Body of pancreas (tissue), 4 donors: ENCODE data around the gene SERPINE1.

Source experiments
- POLR2A ChIP-seq, 3 donors: fragments of 450-650 bp; IDR thresholded peaks; one replicate each; pipeline ENCODE4 v1.6.1; 2016; ENCODE audit warnings: antibody characterized with exemption in 3 of 3, mild to moderate bottlenecking in 2 of 3
- TF ChIP-seq, protein P1 (sequence below), 7 experiments: fragments of 450-650 bp in 4 of 7; fragments of 200-600 bp in 3 of 7; sonication (generic) in 3 of 7; IDR thresholded peaks; one replicate each; pipeline ENCODE4 v1.5.1; 2016 to 2019; ENCODE audit warnings: antibody characterized with exemption in 7 of 7

DNA sequence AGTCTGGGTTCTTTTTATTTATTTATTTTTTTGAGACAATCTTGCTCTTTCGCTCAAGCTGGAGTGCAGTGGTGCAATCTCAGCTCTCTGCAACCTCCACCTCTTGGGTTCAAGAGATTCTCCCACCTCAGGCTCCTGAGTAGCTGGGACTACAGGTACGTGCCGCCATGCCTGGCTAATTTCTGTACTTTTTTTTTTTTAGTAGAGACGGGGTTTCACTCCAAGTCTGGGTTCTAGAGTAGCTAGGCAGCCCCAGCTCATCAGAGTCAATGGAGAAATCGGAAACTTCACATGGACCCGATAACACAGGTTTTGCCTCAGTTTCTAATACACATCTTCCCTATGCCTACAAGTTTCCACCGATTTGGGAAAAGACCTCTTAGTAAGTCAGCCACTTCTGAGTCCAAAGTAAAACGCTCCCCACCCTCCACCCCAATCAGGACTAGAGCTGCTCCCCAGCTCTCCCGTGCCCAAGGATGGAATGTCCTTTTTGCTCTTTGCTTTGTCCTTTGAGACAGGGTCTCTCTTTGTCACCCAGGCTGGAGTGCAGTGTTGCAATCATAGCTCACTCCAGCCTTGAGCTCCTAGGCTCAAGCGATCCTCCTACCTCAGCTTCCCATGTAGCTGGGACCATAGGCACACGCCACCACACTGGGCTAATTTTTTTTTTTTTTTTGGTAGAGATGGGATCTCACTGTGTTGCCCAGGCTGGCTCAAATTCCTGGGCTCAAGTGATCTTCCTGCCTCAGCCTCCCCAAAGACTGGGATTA lies 3.8 kb upstream of the SERPINE1 start:
- TF ChIP-seq, protein P1, sequence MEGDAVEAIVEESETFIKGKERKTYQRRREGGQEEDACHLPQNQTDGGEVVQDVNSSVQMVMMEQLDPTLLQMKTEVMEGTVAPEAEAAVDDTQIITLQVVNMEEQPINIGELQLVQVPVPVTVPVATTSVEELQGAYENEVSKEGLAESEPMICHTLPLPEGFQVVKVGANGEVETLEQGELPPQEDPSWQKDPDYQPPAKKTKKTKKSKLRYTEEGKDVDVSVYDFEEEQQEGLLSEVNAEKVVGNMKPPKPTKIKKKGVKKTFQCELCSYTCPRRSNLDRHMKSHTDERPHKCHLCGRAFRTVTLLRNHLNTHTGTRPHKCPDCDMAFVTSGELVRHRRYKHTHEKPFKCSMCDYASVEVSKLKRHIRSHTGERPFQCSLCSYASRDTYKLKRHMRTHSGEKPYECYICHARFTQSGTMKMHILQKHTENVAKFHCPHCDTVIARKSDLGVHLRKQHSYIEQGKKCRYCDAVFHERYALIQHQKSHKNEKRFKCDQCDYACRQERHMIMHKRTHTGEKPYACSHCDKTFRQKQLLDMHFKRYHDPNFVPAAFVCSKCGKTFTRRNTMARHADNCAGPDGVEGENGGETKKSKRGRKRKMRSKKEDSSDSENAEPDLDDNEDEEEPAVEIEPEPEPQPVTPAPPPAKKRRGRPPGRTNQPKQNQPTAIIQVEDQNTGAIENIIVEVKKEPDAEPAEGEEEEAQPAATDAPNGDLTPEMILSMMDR (IDR thresholded peaks at IDR 0.05) = no peak
- no peak for TF ChIP-seq POLR2A (IDR thresholded peaks at IDR 0.05)
